NCI-H2081 treated with DMSO at 0.1 percent for 48 hours (cell line): ENCODE measurements around the gene PDE6C.

Source experiments
- DNase-seq: peaks from one replicate; lab custom pipeline; 2025; lab: John Stamatoyannopoulos, UW

Gene PDE6C

DNA sequence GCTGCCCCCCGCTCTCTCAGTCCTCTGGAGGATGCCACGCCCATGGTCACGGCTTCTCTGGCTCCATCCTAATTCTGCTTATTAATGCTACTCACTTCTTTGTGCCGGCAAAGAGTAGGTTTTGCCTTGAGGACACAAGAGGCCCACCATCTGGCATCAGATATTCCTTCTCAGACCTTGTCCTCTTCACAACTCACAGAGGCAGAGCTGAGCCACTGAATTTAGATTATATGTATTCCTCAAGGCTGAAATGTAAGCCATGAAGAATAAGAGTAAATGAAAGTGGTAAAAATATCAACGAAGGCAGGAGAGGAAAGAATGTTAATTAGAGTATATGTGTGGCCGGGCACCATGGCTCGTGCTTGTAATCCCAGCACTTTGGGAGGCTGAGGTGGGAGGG, 17.8 kb upstream of the PDE6C start:
- DNase-seq = no peak

DNA sequence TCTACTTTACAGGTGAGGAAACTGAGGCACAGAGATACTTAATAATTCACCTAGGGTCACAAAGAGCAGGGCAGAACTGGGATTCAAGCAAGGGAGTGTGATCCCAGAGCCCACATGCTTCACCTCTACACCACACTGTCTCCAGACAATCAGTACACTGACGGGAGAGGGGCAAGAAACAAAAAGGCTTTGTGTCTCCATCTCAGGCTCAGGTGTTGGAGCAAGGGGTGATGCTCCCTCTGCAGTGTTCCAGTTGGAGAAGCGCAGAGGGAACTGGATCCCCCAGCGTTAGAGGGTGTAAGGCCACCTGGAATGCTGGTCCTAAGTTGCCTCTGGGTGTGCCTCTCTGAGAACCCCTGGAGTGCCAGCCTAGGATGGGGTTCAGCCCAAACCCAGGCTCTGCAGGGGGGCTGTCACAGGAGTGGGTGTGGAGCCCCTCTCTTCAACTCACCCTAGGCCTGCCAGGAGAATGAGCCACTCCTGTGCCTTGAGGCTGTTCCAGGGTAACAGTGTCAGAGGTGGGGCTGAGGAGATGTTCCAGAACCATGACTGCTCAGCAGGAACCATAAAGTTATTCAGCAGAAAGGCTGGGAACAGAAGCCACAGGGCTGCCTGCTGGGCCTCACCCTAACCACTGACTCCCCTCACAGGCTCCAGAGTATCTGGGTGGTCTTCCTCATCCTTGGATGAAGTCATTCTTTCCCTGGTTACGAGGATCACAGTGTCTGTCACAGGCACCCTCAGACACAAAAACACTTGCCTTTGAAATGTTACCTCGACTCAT, 16.8 kb upstream of the PDE6C start:
- no peak for DNase-seq

DNA sequence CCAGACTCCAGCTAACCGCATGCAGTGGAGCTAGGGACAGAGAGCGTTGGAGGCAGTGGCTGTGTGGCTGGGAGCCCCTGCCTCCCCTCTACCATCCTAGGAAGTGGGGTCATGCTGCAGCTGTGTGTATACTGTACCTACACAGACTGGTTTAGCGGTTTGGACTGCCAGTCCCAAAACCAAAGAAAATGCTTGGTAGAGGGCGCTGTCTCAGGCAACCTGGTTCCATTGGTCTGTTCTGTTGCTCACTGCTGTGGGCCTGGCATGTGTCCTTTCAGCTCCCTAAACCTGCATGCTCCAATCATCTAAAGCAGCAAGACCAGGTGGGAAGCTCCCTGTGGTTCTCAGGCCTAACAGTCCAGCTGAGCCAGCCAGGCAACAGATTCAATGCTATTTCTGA, 15.8 kb upstream of the PDE6C start:
- DNase-seq = no peak

DNA sequence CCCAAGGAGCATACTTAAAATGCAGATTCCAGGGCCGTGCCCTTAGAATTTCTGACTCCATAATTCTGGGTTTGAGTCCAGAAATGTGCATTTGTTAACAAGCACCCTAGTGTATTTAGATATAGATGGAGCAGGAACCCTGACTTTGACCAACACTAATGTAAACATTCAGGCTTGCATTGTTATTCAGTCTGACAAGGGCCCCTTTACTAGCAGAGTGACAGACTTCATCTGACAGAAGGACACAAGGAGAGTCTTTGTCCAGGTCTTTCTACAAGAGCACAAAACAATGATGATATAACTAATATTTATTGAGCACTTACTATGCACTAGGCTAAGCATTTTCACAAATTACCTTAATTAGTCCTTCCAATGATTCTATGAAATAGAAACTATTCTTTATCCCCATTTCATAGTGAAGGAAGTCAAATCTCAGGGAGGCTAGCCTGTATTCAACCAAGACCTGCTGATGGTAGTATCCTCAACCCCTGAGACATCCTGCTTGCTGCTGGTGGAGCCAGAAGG, 15.2 kb upstream of the PDE6C start:
- DNase-seq = no peak

DNA sequence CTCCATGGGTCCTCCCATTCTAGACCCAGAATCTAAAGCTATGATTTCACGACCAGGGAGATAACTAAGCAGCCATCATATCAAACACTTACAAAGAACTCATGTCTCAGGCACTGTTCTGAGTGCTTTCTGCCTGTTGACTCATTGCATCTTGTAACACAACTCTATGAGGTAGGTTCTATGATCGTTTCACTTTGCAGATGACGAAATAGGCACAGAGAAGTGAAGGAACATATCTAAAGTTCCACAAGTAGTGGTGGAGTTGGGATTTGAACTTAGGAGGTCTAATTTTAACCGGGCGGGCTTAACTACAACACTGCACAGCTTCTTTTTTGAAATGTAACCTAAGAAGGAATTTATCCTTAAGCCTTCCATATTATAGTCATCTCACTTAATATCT, 14.2 kb upstream of the PDE6C start:
- DNase-seq = no peak

DNA sequence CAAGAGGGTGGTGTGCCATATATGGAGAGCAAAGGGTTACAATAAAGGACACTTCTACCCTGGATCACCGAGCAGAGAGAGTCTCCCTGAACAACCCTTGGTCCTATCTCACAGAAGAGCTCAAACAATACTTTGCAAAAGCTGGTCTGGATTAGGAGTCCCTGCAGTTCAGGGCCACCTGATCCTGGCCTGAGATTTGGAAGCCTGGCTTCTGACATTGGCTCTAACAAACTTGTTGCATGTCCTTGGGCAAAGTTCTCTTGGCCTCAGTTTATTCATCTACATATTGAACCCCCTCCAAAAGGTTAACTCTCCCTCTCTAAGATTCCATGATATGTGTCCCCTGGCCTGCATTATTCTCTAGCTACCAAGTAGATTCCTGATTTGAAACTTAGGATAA, 13.0 kb upstream of the PDE6C start:
- no peak for DNase-seq

DNA sequence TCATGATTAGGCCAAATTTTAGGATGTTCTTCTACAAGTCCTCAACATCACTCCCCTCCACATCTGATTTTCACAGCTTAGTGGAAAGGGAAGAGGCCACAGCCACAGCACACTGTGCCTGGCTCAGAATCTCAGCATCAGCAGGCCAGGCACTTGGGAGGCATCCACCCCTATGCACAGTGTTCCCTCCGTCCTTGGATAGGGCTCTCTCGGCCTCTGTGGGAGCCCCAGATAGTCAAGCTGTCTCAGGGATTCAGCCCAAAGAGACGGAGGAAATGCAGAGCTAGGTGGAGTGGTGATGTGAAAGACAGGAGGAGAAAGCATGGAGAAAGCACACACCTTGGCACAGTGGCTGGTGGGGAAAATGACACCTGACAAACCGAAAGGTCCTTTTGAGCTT, 12.6 kb upstream of the PDE6C start:
- DNase-seq = no peak

DNA sequence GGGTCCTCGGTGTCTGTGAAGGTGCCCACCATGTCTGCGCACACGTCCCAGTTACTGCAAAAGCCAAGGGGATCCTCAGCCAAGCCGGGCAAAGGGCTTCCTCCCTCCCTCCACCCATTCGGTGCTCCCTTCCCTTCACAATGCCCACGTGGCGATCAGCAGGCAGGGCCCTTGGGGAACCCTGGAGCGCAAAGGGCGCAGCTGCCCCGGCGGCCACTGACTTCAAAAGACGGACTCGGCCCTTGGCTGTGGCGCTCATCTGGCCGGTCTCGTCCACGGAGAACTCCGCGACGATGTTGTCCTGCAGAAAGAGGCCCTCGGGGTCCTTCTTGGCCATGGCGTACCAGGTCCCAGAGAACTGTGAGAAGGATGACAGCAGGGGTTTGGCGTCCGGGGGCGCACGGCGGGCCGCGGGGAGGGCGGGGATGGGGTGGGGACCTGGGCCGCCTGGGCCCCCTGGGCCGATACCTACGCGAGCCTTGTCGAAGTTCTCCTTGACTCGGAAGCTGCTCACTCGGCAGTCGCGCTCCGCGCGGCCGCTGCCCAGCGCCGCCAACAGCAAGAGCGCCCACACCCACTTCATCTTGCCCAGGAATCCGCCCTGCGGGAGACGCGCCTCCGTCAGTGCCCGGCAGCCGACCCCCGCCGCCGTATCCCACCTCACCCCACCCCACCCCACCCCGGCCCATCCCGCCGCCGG, 11.7 kb upstream of the PDE6C start:
- no peak for DNase-seq

DNA sequence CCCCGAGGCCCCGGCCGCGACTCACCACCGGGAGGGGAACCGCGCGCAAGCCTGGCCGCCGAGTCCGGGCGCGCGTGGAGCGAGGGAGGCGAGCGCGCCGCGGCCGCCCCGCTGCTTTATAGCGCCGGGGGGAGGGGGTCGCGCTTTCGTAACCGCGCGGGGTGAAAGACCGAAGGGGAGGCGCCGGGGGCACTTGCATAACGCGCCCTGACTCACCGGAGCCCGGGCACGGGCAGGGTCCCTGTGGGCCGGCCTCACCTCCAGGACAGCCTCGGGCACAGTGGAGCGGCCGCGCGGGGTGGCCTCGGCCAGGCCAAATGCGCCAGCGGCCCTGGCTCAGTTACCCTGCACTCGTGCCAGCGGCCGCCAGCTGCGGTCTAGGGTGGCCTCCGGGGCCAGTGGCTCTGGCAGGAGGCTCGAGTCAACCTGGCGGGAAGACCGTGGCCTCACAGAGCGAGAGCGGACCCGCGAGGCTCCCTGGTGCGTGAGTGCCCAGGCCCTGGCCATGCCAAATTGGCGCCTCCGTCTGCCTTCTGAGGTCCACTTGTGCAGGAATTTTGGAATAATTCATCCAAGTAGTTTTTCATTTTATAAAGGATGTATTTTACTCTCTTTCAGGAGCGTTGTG, 11.1 kb upstream of the PDE6C start, which contains the start of gene RBP4:
RBP4 (minus strand) TSS at position 90 of the 628 bp plus-strand sequence. CDS start 207 bp downstream, outside the sequence.
- DNase-seq = no peak

DNA sequence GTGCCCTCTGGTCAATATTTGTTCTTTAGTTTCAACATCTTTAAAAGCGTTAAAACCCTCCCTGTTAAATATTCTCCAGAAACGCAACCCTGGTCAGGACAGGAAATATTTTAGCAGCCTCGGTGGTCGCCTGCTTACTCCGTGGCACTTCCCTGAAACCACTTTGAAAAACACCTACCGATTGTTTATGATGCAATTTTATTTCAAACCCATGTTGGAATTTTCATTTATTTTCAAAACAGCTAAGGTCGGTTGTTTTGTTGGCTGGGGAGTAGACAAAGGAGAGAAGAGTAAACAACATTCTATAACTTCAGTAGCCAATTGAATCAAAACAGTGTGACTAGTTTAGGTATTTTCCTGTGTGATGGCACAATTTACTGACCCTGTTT, 10.6 kb upstream of the PDE6C start:
- no peak for DNase-seq

DNA sequence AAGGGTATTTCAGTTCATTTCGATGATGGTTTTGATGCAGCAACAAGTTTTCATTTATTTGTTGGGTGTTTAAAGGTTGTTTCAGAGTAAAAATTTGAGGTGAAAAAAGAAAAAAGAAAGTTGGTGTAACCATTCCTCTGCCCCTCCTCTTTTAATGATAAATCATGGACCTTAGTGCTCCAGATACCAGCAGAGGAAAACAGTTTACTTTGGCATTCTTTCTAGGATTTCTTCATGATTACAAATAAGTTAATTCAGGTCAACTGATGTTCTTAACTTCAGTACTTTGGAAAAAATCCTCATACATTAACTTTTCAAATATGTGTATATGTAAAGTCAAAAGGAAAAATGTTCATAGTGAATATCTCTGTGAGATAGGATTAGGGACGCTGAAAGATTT, 9.3 kb upstream of the PDE6C start:
- DNase-seq = no peak

DNA sequence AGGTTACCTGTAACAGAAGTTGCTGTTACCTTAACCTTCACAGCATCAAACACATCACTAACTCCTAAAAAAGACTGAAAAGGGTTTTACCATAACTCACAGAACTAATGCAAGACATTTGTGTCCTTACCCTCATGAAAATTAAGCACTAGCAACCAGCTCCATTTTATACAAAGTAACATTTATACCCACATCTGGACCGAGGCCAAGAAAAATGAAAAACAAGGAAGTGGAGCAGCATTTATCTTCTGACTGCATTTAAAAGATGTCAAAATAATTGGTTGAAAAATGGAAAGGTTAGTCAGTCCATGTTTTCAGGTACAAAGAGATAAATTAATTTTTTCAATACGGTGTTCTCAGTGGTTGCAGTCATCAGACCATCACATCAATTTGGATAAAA, 8.2 kb upstream of the PDE6C start:
- DNase-seq = no peak

DNA sequence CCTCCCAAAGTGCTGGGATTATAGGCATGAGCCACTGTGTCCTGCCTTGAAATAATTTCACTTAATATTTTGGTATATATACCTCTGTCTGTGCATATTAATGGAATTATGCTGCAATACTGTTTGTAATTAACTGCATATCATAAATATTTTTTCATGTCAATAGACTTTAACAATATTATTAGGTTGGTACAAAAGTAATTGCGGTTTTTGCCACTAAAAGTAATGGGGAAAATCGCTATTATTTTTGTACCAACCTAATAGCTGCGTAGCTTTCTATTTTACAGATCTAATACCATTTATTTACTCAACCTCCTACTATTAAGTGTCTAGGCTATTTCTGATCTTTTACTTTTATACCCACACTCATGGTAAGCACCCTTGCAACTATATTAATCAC, 3.9 kb upstream of the PDE6C start:
- DNase-seq = no peak

DNA sequence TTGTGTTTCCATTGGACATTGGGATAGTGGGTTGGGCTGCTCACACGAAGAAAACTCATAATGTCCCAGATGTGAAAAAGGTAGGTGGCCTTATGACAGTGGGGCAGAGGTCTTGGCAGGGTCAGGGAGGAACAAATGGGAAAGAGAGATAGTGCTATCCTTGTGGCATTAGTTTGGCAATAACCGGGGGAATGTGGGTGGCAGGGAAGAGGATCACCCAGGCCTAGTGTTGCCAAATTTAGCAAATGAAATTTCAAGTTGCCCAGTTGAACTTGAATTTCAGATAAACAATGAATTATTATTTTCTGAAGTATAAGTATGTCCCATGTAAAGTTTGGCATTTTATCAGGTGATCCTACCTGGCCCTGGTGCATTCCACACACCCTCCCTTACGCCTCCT, 789 bp downstream of the PDE6C start:
- no peak for DNase-seq

DNA sequence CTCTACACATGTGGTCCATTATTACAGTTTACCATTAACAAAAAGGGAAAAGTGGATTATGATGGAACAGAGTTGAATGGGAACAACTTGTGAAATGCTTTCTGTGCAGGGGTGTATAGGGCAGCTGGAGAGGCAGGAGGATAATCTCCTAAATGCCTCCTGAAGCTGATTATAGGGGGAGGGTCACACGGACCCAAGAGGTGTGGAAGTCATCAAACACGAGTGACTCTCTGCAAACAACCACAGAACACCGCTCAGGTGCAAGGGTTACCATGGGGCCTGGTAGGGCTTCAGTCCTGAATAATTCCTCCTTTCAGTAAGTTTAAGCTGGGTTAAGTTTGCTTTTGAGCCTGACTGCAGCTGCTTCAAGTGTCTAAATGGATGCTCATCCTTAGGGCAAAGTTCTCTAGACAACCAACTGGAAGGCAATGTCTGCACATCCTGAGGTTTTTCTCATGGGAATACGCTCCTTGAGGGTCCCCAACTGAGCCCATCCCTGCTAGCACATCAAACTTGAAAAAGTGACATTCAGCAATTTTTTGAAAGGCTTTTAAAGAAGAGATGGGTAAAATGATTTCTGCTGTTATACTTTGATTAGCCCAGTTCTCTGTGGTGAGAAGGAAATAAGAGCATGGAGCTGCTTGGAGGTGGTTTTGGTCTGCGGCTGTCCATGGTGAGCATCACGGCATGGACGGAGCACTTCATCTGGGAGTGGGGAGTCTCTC, 1.9 kb downstream of the PDE6C start:
- DNase-seq = no peak

DNA sequence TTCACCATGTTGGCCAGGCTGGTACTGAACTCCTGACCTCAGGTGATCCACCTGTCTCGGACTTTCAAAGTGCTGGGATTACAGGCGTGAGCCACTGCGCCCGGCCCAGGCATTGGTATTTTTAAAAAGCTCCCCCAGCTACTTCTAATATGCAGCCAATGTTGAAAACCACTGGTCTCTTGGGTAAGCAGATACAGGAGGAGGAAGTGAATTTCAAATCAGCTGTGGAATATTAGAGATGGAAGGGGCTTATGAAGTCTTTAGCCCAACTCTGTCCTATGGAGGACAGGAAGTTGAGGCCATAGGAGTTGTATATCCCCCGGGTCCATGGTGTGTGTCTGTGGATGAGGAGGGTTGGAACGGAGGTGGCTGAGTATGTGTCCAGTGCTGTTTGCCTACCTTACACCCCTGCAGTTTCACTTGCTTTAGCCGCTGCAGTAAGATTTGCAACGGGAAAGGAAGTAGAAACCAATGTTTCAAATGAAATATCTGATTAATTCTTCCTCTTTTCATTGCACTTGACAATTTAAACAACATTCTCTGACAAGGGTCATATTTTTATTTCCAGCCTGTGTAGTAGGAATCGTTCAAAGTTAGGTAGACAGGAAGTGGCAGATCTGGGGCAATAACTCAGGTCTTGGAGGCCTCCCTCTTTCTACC, 3.4 kb downstream of the PDE6C start:
- no peak for DNase-seq

DNA sequence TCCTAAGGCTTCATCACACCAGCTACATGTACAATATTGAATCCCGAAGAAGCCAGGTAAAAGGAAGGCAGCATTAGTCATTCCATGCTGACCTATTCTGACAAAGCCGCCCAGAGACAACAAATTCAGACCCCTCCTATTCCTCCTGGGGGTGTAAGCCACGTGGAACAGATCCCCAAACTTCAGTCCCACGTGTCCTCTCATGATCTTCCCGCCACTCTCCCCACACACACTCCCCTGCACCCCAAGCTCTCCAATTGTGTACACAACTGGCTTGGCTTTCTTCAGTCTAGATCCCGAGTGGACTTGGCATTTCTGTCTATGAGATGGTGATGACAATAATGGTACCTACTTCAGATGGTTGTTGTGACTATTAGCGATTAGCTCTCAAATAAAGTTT, 8.6 kb downstream of the PDE6C start:
- DNase-seq = no peak

DNA sequence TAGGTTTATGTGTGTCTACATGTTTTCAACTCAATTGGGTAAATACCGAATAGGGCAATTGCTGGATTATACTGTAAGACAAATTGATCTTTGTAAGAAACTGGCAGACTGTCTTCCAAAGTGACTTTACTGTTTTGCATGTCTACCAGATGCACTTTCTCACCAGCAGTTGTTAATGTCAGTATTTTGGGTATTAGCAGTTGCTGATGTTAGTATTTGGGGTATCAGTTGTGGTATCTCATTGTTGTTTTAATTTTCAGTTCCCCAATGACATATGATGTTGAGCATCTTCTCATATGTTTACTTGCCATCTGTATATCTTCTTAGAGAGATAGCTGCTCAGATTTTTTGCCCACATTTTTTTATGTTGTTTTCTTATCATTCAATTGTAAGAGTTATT, 10.6 kb downstream of the PDE6C start:
- DNase-seq = no peak

DNA sequence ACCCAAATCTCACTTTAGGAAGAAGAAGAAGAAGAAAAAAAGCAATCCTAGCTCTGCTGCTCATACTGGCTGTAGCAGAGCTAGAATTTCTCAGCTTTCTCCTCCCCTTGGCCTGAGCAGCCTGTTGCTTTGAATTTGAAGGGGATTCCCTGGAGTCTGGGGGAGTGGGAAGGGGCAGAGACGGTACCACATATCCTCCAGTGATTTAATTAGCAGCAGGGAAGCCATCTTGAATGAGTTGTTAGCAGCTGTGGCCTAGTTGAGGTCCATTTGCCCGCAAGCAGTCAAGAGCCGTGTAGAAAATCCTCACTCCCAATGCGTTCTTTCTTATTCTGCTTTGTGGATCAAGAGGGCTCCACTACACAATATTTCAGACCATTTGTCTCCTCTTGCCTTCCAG, 16.5 kb downstream of the PDE6C start:
- no peak for DNase-seq

DNA sequence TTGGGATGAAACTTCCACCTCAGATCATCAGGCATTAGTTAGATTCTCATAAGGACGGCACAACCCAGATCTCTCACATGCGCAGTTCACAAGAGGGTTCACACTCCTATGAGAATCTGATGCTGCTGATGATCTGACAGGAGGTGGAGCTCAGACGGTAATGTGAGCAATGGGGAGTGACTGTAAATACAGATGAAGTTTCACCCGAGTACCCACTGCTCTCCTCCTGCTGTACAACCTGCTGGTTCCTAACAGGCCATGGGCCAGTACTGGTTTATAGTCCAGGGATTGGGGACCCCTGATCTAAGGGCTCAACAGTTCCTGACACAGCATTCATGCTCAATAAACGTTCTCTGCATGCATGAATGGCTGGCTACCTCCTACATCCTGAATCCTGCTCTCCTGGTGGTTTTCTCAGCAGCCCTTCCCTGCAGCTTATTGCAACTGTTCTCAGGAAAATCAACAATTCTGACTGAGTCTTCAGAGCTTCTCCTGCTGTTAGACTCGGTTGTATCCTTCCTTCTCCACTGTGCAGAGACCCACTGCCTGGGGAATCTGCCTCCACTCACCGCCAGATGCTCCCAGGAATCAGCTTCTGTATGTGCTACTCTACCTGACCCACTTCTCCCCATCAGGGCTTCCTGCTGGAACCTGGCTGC, 17.4 kb downstream of the PDE6C start:
- DNase-seq = no peak
